ENCODE measurements around the gene MRPL24. TPM values are rescaled to one million over a fixed set of nuclear protein-coding genes. Genes with fewer than 3 reads are reported as not detected.

Gene MRPL24
- total and polyA plus RNA-seq, 2 of the 13 experiments (the other 11 are each of a cell fraction or from before 2014, with no cell fraction given), result 38.1 to 42.9 TPM

DNA sequence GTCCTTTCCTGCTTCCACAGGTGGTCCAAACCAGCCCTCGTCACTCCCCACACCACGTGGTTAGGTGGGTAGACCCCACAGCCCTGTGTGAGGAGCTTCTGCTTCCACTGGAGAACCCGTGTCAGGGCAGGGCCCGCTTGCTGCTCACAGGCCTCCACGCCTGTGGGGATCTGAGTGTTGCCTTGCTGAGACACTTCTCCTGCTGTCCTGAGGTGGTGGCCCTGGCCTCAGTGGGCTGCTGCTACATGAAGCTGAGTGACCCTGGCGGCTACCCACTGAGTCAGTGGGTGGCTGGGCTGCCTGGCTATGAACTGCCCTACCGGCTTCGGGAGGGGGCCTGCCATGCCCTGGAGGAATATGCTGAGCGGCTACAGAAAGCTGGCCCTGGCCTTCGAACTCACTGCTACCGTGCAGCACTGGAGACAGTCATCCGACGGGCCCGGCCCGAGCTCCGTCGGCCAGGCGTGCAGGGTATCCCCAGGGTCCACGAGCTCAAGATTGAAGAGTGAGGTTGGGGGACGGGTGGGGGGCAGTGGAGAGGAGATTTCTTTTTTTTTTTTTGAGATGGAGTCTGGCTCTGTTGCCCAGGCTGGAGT, 6.8 kb downstream of the MRPL24 start:
- Histone ChIP-seq H3K36me3 (replicated peaks in 1 of 2; ENCODE audit: control insufficient read depth in 1 of 2, insufficient read depth in 2 of 2, low read length in 2 of 2) (peaks cover 1 to 3% of the 10 kb centered on the region in 2 experiments; a peak in 2 of 5 replicates), H3K79me2 (ENCODE audit: insufficient read depth, low read length) (peaks cover 8% of the 10 kb centered on the region), H3K4me1 (ENCODE audit: insufficient read depth, low read length) (peaks cover 11% of the 10 kb centered on the region), H3K27me3 (ENCODE audit: control insufficient read depth in 1 of 2, insufficient read depth in 2 of 2, low read length in 2 of 2) (no peaks in the 10 kb centered on the region; a peak in 1 of 5 replicates), H3K4me2 (ENCODE audit: low read depth, low read length) (no peak overlapping the region), H3K9ac (ENCODE audit: insufficient read depth, low read depth, low read length) (no peak overlapping the region), H3K27ac (ENCODE audit: extremely low read length, insufficient read depth, low read length) (no peak overlapping the region), H3K9me3 (ENCODE audit: low read length) (no peaks in the 10 kb centered on the region), H2AFZ (ENCODE audit: low read length) (no peak overlapping the region), H3K4me3 (replicated peaks in 1 of 3; ENCODE audit: insufficient read depth in 1 of 3, low read depth in 2 of 3, low read length in 3 of 3) (no peak overlapping the region), H4K20me1 (ENCODE audit: insufficient read depth, low read length) (no peaks in the 10 kb centered on the region)
- CTCF ChIA-PET (ENCODE audit: low intra/inter-chr PET ratio, low total read pairs), result no interaction called here
- TF ChIP-seq AGO2 (optimal IDR thresholded peaks at IDR 0.05; ENCODE audit: low read depth, low read length), result peak; percentile 84
- TF ChIP-seq, protein P1, sequence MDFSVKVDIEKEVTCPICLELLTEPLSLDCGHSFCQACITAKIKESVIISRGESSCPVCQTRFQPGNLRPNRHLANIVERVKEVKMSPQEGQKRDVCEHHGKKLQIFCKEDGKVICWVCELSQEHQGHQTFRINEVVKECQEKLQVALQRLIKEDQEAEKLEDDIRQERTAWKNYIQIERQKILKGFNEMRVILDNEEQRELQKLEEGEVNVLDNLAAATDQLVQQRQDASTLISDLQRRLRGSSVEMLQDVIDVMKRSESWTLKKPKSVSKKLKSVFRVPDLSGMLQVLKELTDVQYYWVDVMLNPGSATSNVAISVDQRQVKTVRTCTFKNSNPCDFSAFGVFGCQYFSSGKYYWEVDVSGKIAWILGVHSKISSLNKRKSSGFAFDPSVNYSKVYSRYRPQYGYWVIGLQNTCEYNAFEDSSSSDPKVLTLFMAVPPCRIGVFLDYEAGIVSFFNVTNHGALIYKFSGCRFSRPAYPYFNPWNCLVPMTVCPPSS (IDR thresholded peaks at IDR 0.05), result no peak
- TF ChIP-seq SATB2 (CRISPR knock-in tag; IDR thresholded peaks at IDR 0.05), result no peak
- no peak for TF ChIP-seq SOX5 (CRISPR knock-in tag; IDR thresholded peaks at IDR 0.05; ENCODE audit: borderline replicate concordance)
- TF ChIP-seq NCOA2 (CRISPR knock-in tag; IDR thresholded peaks at IDR 0.05), result no peak
- in situ Hi-C loops (cut with HindIII; ENCODE audit: extremely low pct_ligation_motif_present, low pct_unique_long_range_greater_than_20kb) (no loop called here), intact Hi-C loops (cut with micrococcal nuclease; ENCODE audit: unreplicated experiment) (no loop called here)
- WGBS (ENCODE audit: low lambda C conversion rate), result 96% methylated on average over 13 of the region's 20 CpGs
- DNase-seq (ENCODE audit: low spot score) (no peak), FAIRE-seq (no peak), ATAC-seq (no peak; the same call in 2 of the 3 replicates)
- POLR2A ChIA-PET, result no interaction called here
- no TSS peak for BruUV-seq (replicated peaks)

Data from HepG2 (cell line).